NCI-H460 (cell line): ENCODE results near the gene RLBP1. TPM values are rescaled to one million over a fixed set of nuclear protein-coding genes. Genes with fewer than 3 reads are reported as not detected.

Experiments
- DNase-seq: peaks from one replicate; pipeline ENCODE4 v3.0.0-alpha.2; 2016; ENCODE audit warnings: low read depth; ENCODE audit errors: extremely low read depth
- total RNA-seq: library from RNA; depleted of rRNA; stranded (reverse); fragments of >200 nt; shearing (Covaris generic); gene quantifications from 2 replicates; pipeline ENCODE4 v1.2.3, GENCODE V29; 2014

The RLBP1 gene
- total RNA-seq, 1 experiment from 2014 or later = not detected

DNA sequence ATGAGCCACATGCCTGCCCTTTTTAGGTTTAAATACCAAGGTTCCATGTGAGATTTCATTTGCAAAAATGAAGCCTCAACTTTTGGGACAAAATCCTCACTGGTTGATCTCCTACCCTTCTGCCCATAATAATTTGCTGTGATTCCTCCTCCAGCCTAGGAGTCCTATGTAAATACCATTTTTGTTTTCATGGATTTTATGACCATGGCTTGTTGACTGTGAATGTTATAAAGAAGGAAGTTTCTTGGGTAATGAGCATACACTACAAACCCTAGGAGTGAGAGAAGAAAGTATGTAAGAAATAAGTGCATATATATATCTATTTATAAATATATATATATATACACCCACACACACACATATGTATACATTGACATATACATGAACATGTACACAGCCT is 13.1 kb downstream of the RLBP1 start:
- no peak for DNase-seq

DNA sequence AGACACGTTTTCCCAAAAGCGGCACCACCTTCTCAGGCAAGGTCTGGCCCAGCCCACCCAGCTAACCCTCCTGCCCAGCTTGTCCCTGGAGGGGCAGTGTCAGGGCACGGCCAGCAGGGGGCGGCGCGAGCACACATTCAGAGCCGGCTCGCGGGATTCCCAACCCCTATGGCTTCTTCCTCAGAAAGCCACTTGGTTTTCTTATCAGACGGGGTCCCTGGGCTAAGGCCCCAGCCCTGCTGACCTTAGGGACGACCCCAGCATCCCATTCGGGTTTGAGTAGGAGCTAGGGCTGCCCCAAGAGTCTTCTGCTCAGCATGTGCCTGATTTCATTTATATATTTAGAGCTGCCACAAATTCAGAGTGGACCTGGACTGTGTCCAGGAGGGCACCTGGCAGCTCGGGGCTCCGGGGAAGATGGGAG is 14.5 kb downstream of the RLBP1 start:
- DNase-seq = peak; percentile 67

DNA sequence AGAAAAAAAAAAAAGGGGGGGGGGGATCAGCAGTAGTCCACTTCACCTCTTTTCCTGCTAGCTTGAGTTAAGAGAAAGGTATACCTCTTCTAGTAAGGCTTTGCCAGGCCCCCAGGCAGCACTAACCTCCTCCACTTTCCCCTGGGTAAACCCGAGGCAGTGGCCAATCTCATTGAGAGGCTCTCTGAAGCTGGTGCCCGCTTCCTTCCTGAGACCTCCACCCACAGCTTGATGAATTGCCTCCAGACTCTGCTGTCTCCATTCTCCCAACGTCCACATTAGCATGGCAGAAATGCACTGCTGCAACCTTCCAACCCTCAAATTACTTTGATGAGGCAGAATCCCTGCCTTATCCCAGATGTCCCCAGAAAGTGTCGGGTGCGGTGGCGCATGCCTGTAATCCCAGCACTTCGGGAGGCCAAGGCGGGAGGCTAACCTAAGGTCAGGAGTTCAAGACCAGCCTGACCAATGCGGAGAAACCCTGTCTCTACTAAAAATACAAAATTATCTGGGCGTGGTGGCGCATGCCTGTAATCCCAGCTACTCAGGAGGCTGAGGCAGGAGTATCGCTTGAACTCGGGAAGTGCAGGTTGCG is 15.3 kb downstream of the RLBP1 start:
- DNase-seq = no peak

DNA sequence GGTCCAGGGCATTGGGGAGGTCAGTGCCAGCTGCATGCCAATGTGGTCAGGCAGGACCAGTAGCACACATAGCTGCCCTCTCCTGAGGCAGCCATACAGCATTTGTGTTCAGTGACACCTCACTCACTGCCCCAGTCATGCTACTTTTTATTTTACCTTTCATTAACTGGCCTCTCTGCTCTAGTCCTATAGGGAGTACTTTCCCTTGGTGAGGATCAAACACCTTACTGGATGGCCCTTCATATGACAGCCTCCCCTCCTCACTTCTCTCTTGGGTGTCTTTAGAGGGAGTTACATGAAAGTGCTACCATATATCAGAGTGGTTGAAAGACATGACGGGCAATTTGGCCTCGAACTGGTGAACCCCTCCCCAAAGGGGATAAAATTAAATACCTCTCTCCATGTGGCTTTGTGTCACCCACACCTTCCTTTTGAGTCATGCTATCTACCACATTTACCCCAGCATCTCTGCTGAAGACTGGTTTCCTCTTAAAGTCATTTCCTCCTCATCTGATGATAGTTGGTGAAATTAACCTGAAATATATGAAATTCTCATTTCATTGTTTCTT is 17.6 kb downstream of the RLBP1 start:
- no peak for DNase-seq

DNA sequence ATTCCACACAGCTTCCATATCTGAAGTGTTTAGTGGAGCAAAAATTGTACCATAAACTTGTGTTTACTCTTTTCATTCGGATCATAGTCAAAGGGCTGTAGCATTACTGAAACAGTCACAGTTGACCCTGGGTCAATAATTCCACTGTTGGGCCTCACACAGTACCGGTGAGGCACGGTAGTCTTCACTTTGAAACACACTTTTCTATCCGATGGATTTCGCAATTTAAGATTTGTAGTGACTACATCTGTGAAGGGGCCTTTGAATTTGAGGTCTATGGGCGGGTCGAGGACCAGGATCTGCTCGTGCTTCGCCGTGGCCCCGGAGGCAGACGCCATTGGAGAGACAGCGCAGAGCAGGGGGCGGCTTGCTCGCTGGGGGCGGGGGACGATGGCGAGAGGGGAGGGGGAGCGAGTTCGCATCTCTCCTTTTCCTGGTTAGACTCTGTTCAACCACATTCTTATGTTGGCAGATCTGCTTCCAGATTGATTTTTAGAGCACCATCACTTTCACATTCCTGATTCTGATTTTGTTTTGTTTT is 19.8 kb downstream of the RLBP1 start:
- no peak for DNase-seq

DNA sequence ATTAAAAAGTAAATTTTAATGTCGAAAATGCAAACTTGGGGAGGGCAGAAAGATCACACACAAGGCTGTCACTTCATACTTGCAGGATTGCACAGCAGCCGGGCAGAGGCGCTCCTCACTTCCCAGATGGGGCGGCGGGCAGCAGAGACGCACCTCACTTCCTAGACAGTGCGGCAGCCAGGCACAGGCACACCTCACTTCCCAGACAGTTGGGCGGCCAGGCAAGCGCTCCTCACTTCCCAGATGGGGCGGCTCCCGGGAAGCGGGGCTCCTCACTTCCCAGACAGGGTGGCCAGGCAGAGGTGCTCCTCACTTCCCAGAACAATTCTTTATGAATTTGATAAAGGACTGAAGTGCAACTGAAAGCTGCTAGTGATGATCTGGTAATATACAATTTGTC is 21.2 kb downstream of the RLBP1 start:
- no peak for DNase-seq

DNA sequence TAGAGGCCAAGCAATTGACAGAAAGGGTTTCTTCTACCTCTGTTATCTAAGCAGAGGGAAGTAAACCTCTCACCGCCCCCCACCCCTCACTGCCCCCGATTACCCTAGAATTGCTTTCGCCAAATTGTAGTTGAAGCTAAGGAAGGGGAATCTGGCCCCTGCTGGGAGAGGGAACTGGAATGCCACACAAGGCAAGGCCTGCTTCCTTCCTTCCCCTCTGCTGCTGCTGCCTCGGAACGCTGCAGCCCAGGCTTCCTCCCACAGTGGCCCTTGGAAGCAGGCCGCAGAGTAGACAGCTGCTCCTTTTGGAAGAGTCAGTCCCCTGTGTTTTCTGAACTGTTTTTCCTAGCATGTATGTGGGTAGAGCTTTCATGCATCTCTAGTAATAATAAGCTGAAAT is 21.6 kb downstream of the RLBP1 start:
- DNase-seq = no peak

DNA sequence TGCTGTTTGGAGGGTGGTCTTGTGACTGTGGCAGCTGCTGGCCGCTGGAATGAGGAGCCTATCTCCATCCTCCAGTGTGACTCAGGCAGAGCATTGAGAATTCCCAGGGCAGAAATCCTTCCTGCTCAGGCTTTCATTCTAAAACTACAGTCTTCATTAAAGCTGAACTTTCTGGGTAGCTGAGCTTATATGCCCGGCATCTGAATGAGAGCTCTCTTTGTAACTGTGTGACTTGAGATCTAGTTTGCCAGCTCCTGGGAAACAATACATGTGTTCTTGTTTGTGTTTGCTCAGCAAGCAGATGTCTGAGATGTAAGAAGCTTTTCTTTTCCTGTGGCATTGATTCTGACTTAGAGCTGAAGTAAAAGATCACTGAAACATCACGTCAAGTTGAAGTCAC is 22.4 kb downstream of the RLBP1 start:
- no peak for DNase-seq

DNA sequence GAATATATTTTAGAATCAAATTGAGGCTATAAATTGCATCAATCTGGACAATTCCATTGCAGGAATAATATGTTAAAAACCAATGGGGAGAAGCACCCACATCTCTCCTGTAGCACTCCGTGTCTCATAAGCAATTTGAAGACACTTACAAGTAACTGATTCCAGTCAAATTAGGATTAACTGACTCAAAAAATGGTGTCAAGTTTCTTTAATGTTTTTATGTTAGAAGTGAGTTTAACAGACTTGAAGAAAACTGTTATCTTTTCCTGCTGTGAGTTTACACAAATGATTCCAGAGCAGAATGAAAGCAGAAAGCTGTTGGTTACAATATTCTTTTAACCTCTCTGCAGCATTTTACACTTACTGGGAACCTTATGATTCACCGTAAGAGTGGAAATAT is 23.2 kb downstream of the RLBP1 start:
- no peak for DNase-seq

DNA sequence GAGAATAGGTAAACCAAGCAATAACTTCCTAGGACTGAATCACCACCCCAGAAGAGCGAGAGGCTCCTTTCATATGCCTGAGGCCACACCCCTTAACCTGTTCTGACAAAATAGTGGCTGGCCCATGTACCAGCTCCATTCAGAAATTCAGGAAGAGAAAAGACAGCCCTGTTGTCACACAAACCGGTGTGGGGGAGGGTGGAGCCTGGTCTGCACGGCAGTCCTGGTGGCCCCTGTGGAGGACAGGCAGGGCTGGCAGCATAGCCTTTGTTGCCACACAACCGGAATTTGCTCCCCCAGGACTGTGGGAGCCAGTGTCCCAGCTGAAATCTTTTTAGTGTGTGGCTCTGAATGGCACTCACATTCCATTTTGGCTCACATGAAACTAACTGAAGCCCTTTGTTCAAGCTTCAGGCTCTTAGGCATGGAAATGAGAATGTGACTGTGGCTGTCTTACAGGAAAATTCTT is 23.8 kb downstream of the RLBP1 start:
- DNase-seq = no peak

DNA sequence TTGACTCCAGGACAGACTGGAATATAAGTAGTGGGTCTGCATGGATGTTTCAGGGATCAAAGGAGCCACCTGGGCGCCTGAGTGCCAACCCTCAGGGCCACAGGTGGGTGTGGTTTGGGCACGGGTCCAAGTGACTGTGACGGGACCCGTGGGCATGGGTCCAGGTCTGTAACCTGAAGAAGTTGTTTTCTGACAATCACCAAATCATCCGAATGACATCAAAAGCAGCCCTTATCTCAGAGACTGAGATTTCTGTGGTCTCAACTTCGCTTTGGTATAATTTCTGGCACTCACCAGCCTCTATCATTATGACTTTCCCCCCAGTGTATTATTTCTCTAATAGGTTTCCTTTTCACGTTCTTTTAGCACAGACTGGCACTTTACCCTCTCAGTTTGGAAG is 24.4 kb downstream of the RLBP1 start:
- no peak for DNase-seq

DNA sequence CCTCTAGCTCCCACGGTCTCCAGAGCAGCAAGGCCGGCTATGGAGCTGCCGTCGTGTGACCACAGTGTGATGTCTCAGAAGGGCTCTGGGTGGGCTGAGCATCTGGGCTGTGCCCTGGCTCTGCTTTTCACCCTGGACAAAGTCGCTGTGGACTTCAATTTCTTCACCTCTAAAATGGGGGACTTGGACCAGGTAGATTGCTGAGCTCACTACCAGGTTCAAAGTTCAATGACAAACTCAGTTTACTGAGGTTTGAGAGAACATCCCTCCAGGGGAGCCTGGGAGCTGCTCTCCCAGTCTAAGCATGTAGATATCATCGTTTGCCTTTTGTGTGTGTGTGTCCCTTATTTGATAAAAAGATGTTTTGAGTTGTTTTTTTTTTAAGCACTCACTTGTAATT is 25.1 kb downstream of the RLBP1 start:
- DNase-seq = no peak

DNA sequence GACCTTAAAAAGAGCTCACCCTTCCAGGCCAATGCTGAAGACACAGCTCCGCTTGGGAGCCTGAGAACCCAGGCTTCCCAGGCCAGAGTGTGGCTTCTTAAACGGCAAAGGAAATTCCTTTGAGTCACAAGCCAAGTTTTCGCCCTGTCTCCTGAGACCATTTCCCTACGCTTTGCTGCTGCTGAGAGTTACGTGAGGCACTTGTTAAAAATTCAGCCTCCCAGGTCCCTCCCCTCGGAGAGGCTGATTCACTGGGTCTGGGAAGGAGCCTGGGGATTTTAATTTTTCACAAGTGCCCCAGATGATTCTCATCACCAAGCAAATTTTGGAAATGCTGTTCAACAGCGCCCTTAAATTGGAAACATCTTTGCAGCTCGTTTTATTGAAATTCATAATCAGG is 25.5 kb downstream of the RLBP1 start:
- no peak for DNase-seq

DNA sequence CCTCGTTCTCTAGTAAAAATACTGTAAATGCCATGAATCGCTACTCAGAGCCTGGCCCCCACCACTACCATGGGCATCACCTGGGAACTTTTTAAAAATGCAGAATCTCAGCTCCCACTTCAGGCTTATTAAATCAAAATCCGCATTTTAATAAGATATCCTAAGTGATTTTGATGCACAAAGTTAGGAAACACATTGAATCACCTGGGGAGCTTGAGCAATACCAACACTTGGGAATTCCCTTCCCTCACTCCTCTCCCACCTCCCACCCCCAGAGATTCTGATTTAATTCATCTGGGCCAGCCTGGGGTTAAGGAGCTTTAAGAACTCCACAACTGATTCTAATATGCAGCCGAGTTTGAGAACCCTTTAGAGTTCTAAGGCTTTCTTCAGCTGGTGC is 26.8 kb downstream of the RLBP1 start:
- no peak for DNase-seq

DNA sequence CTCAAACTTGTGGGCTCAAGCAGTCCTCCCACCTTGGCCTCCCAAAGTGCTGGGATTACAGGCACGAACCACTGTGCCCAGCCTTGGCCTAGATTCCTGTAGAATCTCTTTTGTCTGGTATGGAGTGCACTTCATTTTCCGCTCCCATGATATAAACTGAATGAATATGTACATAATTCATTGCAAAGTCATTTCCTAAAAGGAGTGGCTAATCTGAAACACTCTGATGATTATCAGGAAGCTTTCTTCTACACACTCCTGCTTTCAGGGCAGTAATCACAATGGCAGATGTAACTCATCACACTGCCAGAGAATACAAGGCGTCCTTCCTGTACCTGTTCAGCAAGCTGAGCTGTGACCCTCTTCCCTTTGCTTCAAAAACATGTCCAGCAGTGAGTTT is 28.6 kb downstream of the RLBP1 start:
- DNase-seq = no peak

DNA sequence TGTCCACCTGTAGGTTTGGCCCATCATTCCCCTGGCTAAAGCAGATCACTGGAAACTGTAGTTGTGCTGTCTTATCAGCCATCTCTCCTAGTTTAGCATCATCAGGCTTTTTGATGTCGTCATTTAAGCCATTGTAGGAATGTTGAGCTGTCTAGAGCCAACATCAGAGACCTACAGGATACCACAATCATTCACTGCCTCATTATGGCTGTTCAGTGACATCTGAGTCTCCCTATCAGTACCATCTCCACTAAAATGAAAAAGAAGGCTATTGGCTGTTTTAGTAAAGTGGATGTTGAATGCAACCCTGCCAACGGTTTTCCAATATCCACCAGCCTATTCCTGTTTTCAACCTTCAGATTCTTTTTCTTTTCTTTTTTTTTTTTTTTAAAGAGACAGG is 29.2 kb downstream of the RLBP1 start:
- DNase-seq = no peak

DNA sequence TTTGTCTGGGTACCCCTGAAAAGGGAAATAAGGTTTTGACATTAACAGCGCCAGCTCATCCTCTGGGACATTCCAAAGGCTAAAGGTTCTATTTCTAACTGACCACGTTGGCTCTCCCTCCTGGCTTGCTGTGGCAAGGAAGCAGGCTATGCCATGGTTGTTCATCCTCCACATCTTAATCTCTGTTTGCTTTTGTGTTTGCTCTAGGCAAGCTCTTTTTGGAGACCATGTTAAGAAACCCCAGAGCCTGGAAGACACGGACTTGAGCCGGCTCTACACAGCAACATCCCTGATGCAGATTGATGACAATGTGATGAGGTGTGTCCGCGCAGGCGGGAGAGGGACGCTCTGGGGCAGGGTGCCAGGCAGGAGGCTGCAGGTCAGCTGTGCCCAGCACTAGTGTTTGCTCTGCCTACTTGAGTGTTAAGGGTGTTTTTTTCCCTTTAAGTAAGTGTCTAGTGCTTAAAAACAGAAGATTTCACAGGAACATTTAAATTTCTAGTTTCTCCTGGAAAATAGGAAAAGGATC is 33.3 kb downstream of the RLBP1 start:
- DNase-seq = no peak

DNA sequence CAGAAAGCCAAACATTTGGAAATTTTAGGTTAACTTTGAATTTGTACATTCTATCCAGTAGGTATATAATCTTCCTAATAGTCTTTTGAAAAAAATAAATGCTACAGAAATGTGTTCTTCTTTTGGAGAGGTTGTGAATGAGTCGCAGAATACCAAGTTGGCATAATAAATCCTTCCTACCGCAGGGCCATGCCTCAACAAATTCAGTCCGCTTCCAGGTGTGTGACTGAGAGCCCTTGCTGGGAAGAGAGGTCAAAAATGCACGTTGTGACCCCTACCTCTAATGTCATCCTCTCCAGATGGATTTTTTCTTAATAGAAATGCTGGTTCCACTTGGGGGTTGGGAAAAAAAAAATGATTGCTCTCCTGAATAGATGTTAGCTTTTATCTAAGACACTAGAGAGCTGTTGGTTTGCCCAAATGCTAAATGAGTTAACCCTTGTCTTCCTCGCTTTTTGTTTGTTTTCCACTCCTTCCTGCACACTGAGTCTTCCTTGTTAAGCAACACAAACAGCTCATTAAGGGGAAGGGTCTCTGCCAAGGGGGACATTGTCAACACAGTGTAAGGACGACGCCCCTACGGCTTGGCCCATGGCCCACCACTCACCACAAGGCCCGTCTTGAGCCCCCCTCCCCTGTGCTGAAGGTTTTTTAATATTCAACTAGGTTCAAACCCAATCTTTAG is 33.9 kb downstream of the RLBP1 start:
- DNase-seq = no peak

DNA sequence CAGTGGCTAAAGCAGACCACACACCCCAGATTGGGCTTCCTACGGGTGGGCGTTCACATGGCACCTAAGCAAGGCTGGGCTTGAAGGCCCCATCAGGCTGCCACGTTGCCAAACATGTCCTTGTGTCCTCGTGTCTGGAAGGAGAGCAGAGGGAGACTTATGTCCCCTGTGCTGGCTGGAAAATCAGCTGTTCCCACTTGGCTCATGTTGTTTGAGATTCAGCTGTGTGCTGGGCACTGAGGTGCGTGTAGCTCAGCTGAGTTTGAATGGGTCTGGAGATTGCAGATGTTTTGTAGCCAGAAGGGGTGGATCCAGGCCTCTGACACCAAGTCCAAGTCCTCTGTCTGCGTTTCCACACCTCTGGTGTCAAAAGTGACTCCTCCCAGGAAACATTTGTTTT is 34.6 kb downstream of the RLBP1 start:
- no peak for DNase-seq

DNA sequence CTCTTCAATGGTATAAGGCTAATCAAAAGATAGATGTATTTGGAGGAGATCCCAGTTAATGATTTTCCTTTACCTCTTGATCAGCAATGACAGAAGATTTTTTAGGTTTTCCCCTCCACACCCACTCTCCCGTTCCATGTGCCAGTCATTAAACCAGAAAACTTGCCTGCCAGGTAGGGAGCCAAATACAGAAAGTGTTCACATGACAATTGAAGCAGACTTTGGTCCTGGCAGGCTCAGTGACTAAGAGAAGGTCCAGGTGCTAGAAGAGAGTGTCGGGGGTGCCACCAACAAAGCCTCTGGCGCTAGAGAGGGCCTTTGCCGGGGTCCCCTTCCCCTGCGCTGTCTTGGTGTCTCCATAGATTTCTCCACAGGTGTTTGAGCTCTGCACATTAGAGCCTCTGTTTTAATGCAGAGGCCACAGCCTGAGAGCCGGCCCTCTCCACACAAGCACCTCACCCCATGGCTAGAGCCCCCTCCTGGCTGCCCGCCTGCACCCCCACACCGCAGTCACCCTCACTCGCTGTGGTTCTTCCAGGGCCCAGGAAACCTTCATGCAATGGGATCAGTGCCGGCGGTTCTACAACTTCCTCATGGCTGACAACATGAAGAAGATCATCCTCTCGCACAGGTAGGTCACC is 36.4 kb downstream of the RLBP1 start:
- DNase-seq = no peak

DNA sequence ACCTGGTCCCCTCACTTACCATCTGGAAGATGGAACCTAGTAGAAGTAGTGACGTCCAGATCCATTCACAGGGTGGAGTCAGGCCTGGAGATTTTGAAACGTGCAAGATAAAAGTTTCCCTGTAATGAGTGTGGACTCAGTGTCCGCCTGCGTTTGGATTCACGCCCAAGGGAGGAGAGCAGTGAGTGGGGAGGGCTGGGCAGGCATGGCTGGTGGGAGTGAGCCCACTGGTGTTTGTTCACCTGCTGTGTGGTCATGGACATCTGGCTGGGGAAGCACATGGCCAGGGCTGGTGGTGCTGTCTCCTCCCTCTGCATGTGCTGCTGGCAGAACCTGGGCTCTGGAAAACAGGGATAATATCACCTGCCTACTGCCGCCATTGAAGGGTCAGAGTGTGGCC is 37.0 kb downstream of the RLBP1 start:
- no peak for DNase-seq
